DMS153 (cell line): ENCODE data around the gene ETV3L.
A peak's percentile ranks its signal among the peaks of the same experiment; 100 is the strongest.

Source experiments
- DNase-seq: peaks from one replicate; lab custom pipeline; 2025; lab: John Stamatoyannopoulos, UW

Gene ETV3L

DNA sequence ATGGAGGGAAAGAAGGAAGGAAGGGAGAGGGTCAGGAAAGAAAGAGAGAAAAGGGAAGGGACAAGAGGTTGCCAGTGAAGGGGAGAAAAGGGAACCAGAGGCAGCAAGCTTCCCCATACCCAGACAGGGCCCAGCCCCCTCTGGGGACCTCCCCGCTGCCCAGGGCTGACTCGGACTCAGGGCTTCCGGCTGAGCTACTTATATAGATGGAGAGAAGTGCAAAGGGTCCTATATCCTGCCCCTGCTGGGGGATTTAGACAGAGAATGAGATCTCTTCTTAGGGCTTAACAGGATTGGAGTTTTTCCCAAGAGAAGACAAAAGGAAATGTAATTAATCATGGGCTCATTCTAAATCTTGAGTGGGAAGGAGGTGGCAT, at the start of gene ETV3L:
Gene ETV3L (minus strand): TSS at position 176 of the 377 bp plus-strand sequence. CDS start 285 bp downstream, outside the sequence.
- DNase-seq, result no peak

DNA sequence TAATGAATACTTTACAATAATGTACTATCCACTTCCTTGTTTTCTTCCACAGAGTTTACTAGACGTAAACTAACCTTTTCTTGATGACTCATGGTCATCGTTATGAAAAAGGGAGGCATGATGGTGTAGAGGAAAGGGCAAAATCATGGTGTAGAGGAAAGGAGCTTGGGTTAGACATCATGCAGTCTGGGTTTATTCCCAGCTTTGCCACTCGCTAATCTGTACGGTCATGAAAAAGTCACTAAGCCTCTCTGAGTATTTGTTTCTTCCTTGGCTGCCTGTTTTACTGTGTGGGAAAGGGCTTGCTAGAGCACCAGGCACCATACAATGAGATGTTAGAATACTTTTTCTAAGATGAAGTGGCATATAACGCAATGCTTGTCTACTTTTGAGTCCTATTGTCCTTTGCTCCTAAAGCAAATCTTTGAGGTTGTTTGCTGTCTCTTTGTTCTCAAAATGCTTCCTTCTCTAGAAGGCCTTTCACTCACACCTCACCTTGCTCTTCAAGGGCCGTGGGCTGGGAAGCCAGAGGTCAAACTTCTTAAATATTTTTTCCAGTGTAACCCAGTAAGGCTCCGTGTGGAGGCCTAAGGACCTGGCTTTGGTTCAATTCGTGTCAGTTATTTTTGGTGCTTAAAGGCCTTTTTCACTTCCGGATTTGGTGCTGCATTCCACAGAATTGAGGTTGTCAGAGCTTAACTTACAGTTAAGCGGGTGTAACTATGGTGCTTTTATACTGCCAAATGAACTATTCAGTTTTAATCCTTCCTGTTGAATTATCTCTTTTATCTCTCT, 48.5 kb upstream of the ETV3L start:
- DNase-seq, result no peak

DNA sequence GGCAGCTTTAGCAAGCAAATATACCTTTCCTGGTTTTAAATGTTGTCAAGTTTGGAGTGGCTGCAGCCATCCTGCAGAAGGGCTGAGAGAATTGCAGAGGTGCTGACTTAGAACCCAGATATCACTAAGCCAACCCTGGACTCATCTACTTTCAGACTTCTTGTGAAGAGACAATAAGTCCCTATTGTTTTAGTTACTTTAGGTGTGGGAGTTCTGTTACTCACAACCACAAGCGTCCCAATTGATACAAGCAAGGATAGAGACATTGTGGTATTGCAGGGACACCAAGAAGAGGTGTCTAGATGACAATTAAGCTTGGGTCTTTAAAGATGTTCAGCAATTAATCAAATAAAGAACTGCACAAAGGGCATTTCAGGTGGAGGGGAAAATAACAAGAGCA, 47.4 kb upstream of the ETV3L start:
- no peak for DNase-seq

DNA sequence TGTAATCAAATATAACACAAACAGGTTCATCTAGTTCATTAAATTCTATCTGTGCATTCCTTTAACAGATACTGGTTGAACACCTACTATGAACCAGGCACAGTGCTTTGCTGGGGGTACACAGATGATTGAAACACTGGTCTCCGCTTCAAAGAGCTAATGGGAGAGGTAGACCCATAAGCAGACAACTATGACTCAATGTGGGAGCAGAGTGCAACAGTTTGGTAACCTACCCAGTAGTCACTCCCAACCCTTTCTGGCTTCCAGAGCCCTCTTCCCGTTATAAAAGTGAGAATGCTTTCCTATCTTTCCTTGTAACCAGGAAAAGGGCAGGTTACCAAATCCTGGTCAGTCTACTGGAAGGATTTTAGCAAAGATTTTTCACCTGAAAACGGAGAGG, 46.6 kb upstream of the ETV3L start:
- DNase-seq, result no peak

DNA sequence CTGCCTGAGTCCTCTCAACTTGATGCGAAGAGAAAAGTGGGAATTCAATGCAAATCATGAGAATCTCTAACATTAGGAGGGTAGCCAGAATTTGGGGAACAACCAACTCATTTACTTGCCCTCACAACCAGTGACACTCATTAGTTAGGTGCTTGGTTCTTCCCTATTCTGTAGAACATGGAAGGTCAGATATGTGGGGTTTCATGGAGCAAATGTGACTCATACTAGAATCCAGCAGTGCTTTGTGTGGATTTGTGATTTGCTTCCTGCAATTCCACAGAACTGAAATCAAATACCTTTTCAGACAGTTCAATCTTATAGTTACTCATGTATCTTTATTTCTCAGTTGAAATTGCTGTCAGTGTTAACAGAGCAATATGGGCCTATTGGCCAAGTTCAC, 45.5 kb upstream of the ETV3L start:
- DNase-seq, result no peak

DNA sequence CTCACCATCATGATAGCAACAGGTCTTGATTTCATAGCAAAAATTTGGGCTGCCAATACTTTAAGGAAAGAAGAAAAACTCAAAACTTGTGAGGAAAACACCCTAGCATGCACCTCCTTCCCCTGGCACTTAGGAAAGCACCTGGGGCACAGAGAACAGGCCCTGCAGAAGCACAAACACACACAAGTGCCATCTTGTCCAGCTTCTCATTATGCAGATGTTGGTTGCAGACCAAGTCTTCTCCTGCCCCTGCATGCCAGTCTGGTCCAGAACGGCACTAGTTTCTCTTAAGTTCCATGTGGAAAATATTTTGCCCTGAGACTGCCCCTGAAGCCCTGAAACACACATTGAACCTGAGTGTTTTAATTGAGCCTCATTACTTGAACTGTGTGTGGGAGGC, 44.9 kb upstream of the ETV3L start:
- no peak for DNase-seq

- DNase-seq, result no peak
Observed at GRCh38 chr1:157142765-157143423, 43.3 kb upstream of the ETV3L start.

GRCh38 chr1:157142201-157142600, 42.6 kb upstream of the ETV3L start:
- DNase-seq, result no peak

DNA sequence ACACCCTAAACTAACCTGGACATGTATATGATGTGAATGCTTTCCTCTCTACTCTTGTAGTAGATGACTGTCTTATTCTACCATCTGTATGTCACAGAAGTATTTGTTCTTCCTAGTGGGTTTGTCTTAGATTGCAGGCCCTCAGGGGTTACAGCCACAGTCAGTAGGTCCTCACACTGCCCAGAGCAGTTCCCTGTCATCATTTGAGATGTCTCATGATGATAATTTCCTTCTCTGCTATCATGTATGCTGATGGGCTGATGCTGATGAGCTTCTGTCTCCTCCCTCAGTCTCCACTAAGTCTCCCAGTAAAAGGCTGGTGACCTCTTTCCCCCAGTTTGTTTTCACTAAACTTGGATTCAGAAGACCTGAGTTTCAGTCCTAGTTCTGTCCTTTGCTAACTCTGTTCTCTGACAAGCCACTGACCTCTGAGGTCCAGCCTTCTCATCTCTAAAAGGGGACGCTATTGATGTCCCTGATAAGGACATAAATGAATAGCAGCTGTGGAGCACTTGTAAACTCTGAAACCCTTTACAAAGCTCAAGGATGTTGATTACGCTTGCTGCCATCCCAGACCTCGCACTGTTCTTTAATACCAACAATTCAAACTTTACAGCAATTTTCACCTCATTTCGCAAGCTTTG, 41.7 kb upstream of the ETV3L start:
- DNase-seq, result no peak

GRCh38 chr1:157140063-157140588, 40.5 kb upstream of the ETV3L start:
- no peak for DNase-seq

DNA sequence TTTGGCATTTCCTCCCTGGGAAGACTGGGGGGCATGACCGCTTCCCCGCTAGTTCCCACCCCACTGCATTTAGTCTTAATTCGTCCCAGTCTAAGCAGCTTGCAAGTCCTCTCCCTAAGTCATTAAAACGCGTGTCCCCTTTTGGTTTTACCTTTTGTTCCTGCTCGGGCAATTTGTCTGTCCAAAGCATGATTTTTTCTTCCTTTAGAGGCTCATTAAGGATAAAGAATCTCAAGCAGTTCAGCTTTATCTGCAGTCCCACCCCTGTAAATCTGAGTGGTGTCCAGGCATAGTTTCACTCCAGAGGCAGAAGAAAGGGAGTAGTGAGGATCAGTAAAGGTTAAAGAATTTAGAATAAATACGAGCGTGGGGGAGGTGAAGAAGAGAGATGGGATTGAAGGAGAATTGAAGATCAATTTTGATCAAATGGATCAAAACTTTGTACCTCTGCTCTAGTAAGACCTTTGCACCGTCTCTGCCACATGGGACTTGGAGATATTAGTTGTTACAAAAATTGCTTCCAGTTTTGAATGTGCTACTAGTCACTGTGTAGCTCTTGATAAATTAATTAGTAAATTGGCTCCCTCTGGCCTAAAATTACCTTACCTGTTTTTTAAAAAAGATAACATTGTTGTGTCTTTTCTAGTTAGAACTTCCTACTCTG, 39.6 kb upstream of the ETV3L start:
- DNase-seq, result no peak

DNA sequence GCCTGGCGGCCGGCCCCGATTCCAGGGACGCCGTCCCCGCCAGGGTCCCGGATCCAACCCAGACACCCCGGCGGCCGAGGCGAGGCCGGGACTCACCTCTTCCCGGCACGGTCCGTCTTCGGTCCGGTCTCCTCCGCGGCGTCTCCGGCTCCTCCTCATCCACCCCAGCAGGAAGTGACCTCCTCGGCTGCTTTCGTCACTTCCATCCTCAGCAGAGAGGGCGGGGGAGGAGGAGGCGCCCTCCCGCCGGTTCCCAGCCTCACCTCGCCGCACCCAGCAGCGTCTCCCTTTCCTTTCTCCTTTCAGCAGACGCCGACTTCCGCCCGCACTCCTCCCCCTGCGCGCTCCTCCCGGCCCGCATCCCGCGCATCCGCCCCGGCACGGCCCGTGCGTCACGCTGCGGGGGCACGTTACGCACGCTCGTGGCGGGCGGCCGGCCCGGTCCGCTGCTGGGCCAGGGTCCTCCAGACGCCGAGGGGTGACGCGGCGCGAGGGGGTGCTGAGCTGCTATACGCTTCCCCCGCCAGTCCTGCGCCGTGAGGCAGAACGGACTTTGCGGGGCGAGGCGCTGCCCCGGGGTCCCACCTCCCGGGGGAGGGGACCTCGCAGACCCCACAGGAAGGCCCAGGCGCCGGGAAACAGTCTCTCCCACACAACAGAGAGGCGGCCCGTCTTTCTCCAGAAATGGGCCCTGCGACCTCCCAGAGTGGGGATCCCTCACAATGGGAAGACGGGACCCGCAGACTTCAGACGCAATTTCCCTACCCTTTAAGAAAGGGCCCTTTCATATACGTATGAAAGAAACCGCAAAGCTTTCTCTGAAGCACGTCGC, 38.8 kb upstream of the ETV3L start, which contains the start of gene ETV3:
Gene ETV3 (minus strand): TSS at position 176 of the 832 bp plus-strand sequence. CDS start 2,043 bp downstream, outside the sequence.
- DNase-seq, result peak; percentile 96

DNA sequence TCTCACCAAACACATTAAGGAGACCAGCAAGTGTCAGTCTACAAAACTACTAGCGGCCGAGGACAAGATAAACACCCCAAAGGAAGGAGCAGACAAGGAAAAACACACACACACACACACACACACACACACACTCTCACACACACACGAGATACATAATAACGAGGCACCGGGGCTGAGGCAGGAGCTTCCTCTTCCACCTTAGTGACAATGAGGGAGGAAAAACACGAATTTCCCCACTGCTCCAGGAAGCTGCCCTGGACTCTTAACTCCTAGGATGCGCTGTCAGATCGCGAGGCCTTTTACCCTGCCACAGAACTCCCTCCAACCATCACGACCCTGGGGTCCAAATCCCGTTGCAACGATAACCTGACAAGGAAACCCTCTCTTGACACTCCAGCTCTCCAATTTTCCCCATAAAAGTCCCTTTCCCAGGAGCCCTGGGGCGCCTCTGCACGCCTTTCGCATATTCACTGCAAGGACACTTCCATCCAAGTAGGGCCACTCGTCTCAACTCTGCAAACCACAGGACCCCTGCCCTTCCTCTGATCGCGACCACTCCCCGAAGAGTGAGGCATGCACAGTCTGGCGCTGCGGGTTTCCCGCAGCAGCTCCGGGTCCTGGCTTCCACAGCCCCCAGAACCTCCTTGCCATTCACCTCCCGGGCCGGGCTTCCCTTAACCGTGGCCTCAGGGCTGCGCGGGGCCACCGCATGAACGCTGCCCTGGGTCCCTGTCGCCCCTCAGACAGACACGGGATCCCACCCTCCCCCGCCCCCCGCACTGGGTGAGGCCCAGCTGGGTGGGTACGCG, 38.0 kb upstream of the ETV3L start:
- no peak for DNase-seq

GRCh38 chr1:157137046-157137407, 37.4 kb upstream of the ETV3L start:
- DNase-seq, result no peak

GRCh38 chr1:157136133-157136532, 36.5 kb upstream of the ETV3L start:
- DNase-seq, result no peak

DNA sequence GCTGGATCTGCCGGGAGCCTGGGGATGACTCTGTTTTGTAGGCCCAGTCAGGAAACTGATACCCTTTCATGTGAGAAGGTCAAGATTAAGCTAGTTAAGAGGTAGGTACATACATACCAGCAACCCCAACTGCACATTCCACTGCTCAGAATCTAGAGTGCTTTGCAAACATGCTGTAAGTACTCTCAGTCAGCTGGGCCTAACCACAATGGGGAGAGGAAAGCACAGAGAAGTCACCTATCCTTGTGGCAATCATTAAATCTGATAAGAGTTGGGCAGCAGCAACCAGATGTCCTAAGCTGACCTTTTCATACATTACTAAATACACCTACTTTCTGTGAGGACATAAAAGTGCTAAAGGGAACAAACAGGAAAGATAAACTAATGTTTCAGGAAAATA, 36.0 kb upstream of the ETV3L start:
- no peak for DNase-seq

GRCh38 chr1:157135070-157135469, 35.5 kb upstream of the ETV3L start:
- no peak for DNase-seq

- no peak for DNase-seq
Observed at GRCh38 chr1:157134442-157134841, 34.8 kb upstream of the ETV3L start.

DNA sequence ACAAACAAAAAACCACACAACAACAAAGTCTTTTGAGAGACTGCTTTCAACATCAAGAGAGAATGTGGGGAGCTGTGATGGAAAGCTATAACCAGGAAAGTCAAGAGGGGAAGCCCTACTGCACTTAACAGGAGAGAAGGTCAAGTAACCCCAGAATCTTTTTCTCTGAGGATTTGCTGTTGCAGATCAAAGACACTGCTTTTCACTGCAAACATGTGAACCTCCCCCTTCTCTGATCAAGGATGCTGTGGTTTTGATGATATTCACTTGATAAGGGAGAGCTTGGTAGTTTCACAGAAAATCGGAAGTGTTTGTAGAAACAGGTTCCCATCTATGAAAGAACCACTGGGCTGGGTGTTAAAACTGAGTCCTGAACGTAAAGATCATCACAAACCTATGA, 33.8 kb upstream of the ETV3L start:
- no peak for DNase-seq

DNA sequence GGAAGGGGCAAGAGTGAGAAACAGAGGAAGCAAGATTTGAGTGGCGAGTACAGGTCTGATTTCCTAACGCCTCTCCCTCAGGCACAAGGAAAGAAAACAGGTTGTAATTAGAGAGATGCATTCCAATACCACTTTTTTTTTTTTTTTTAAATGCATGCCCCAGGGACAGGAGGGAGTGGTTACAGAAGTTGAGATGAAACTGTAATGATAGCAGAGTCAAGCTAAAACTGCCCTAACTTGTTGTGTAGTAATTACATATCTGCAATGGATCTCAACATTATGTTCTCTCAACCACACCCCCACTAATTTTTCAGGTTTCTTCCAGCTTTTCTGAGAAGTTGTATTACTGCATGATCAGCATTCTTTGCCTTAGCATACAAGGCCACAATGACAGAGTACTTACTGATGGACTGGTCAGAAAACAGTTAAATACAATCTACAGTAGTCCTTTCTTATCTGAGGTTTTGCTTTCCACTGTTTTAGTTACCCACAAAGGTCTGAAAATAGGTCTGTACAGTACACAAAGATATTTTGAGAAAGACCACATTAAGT, 33.1 kb upstream of the ETV3L start:
- DNase-seq, result no peak
